GM12878 (cell line): ENCODE data around the gene CSNK2A1. TPM values are rescaled to one million over a fixed set of nuclear protein-coding genes. Genes with fewer than 3 reads are reported as not detected.
A peak's percentile ranks its signal among the peaks of the same experiment; 100 is the strongest.

Experiments
- ATAC-seq: fragments of 200-7000 bp; cut with Tn5 transposase; 3 replicates; pipeline ENCODE4 v1.9.1; 2020; ENCODE audit warnings: mild to moderate bottlenecking, moderate library complexity
- BruUV-seq: library from RNA; stranded (reverse); fragments of 400-500 nt; replicated peaks from 2 replicates; lab custom pipeline; 2021; lab: Mats Ljungman, UMichigan
- CTCF ChIA-PET: fragments of 300-600 bp; sonication (Branson Sonifier 250); formaldehyde crosslinking; extraction: SDS; loops from one replicate; lab custom pipeline; 2021; ENCODE audit warnings: inconsistent platforms; lab: Yijun Ruan, JAX
- POLR2A ChIA-PET: fragments of 350-600 bp; formaldehyde crosslinking; extraction: SDS; loops from one replicate; lab custom pipeline; 2021; ENCODE audit warnings: inconsistent platforms; lab: Charles Lee
- RAD21 ChIA-PET: fragments of 300-600 bp; sonication (Branson Sonifier 250); formaldehyde crosslinking; loops from one replicate; lab custom pipeline; 2023; ENCODE audit warnings: antibody characterized with exemption; ENCODE audit not compliant: unreplicated experiment; lab: Charles Lee
- SMC1A ChIA-PET: fragments of 300-600 bp; sonication (Branson Sonifier 250); formaldehyde crosslinking; loops from one replicate; lab custom pipeline; 2023; ENCODE audit not compliant: unreplicated experiment, uncharacterized antibody; lab: Charles Lee
- DNase-seq: peaks from one replicate; pipeline ENCODE4 v3.0.0-alpha.2; 2011; ENCODE audit warnings: low read depth, low spot score
- FAIRE-seq: peaks from 3 replicates; lab custom pipeline; 2011; peaks lifted over from hg19 to GRCh38; lab: Jason Lieb, UNC
- H2AFZ ChIP-seq: 2 replicates; pipeline ENCODE4 v1.6.0; 2011; ENCODE audit warnings: low read depth, low read length, control low read depth; ENCODE audit not compliant: control insufficient read depth
- H3K27ac ChIP-seq: 2 replicates; pipeline ENCODE4 v1.5.1; 2011; ENCODE audit warnings: control low read depth; ENCODE audit not compliant: control insufficient read depth, insufficient read depth
- H3K27me3 ChIP-seq, 2 experiments: replicated peaks in 1 of 2; 2 replicates each; pipeline versions ENCODE4 v1.6.0 to v1.6.1; 2011; ENCODE audit warnings: low read length in 1 of 2; ENCODE audit not compliant: control insufficient read depth in 2 of 2, insufficient read depth in 2 of 2
- H3K36me3 ChIP-seq, 2 experiments: 2 replicates each; pipeline ENCODE4 v1.5.1; 2011; ENCODE audit warnings: low read length in 1 of 2; ENCODE audit not compliant: control insufficient read depth in 2 of 2, insufficient read depth in 2 of 2
- H3K4me1 ChIP-seq: 2 replicates; pipeline ENCODE4 v1.6.1; 2011; ENCODE audit warnings: mild to moderate bottlenecking, low read length, moderate library complexity, mixed read lengths; ENCODE audit not compliant: control insufficient read depth, insufficient read depth
- H3K4me2 ChIP-seq: 2 replicates; pipeline ENCODE4 v1.6.0; 2011; ENCODE audit warnings: control low read depth; ENCODE audit not compliant: control insufficient read depth, insufficient read depth
- H3K4me3 ChIP-seq: fragments of 200-600 bp; sonication (generic); 2 replicates; pipeline ENCODE4 v1.5.1; 2016
- H3K79me2 ChIP-seq: 2 replicates; pipeline ENCODE4 v1.6.0; 2011; ENCODE audit warnings: low read length; ENCODE audit not compliant: control insufficient read depth, insufficient read depth
- H3K9ac ChIP-seq: 2 replicates; pipeline ENCODE4 v1.8.0; 2011; ENCODE audit warnings: low read length, control low read depth, mixed read lengths; ENCODE audit not compliant: control insufficient read depth, insufficient read depth
- H3K9me3 ChIP-seq: replicated peaks from 3 replicates; pipeline ENCODE4 v1.5.1; 2011; ENCODE audit warnings: mild to moderate bottlenecking, low read length; ENCODE audit not compliant: control insufficient read depth, insufficient read depth
- H4K20me1 ChIP-seq: 2 replicates; pipeline ENCODE4 v1.6.0; 2011; ENCODE audit not compliant: control insufficient read depth, insufficient read depth
- KLF5 ChIP-seq: fragments of 450-650 bp; IDR thresholded peaks from 2 replicates; pipeline ENCODE4 v1.6.1; 2014; ENCODE audit warnings: mild to moderate bottlenecking; ENCODE audit not compliant: partially characterized antibody
- STAT3 ChIP-seq: IDR thresholded peaks from 2 replicates; pipeline ENCODE4 v1.6.1; 2011; ENCODE audit warnings: low read depth, low read length, improper control_type of control experiment
- ZBTB4 ChIP-seq: fragments of 450-650 bp; formaldehyde crosslinking; IDR thresholded peaks from 2 replicates; pipeline ENCODE4 v1.4.0; 2022; ENCODE audit warnings: mild to moderate bottlenecking, moderate library complexity
- WGBS: methylation state at CpG from one replicate; pipeline ENCODE4 v1.1.6; 2016; ENCODE audit warnings: low lambda C conversion rate; ENCODE audit not compliant: insufficient replicate concordance, insufficient coverage; ENCODE audit errors: missing lambda C conversion rate; 5-methylcytosine and 5-hydroxymethylcytosine counted together
- in situ Hi-C: fragments of 300-500 bp; cut with MboI; formaldehyde crosslinking; loops from 9 replicates; pipeline ENCODE4 v1.14.3; 2018; ENCODE audit warnings: mixed read lengths
- intact Hi-C: fragments of 100-400 bp; cut with micrococcal nuclease; formaldehyde crosslinking; loops from one replicate; pipeline ENCODE4 v1.14.2; 2022; ENCODE audit not compliant: unreplicated experiment
- polyA plus RNA-seq, 11 experiments: library from polyadenylated mRNA; depleted of rRNA in 4 of 11; unstranded in 6 of 11; stranded (reverse) in 5 of 11; fragments of >200 nt; fragmentation: Nextera tagmentation in 4 of 11; fragmentation: Illumina TruSeq in 1 of 11; extraction: Ambion mirVana in 4 of 11; extraction: Trizol in 1 of 11; gene quantifications; 1 replicate in 1 of 11; 2 replicates in 10 of 11; pipeline versions ENCODE4 v1.2.1 to v1.2.3, GENCODE V29; 2011 to 2016; ENCODE audit warnings: inconsistent platforms in 2 of 11, missing spikeins in 2 of 11, low read depth in 1 of 11
- total RNA-seq, 4 experiments: library from RNA; depleted of rRNA in 3 of 4; stranded (reverse); fragments of >200 nt in 3 of 4; fragmentation: Illumina TruSeq in 1 of 4; extraction: Trizol in 1 of 4; gene quantifications; 2 replicates each; pipeline versions ENCODE4 v1.2.1 to v1.2.3, GENCODE V29; 2013 to 2021
- TF ChIP-seq, protein P1 (sequence below): IDR thresholded peaks from 2 replicates; pipeline ENCODE4 v1.6.1; 2011; ENCODE audit warnings: borderline replicate concordance, low read depth, mild to moderate bottlenecking, moderate library complexity, low read length; ENCODE audit not compliant: insufficient read depth, poor library complexity, severe bottlenecking

Gene CSNK2A1
- total and polyA plus RNA-seq, 10 of the 15 experiments (the other 5 are each of a cell fraction or from before 2014, with no cell fraction given): 47.6 to 199 (median 95.0) TPM

GRCh38 chr20:535958-536357, 7.6 kb downstream of the CSNK2A1 start:
- RAD21 ChIA-PET: interaction anchor here (0.8 kb wide), 1 partner anchor 39 kb away, joined by 4 read pairs; no protein-coding TSS in a partner anchor
- FAIRE-seq: no peak
- no peak for TF ChIP-seq STAT3
- no peak for TF ChIP-seq KLF5
- TF ChIP-seq, protein P1, sequence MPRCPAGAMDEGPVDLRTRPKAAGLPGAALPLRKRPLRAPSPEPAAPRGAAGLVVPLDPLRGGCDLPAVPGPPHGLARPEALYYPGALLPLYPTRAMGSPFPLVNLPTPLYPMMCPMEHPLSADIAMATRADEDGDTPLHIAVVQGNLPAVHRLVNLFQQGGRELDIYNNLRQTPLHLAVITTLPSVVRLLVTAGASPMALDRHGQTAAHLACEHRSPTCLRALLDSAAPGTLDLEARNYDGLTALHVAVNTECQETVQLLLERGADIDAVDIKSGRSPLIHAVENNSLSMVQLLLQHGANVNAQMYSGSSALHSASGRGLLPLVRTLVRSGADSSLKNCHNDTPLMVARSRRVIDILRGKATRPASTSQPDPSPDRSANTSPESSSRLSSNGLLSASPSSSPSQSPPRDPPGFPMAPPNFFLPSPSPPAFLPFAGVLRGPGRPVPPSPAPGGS: no peak
- TF ChIP-seq ZBTB4: no peak
- TF ChIP-seq, all 136 proteins: peak for 0
- Histone ChIP-seq H3K4me1 (peaks cover 22% of the 10 kb centered on the region), H3K9ac (no peak overlapping the region), H3K4me3 (no peak overlapping the region), H2AFZ (no peak overlapping the region), H3K79me2 (peaks cover 95% of the 10 kb centered on the region), H3K27me3 (no peaks in the 10 kb centered on the region), H3K9me3 (peaks cover 6% of the 10 kb centered on the region; the same call in 2 of the 3 replicates), H3K4me2 (no peak overlapping the region), H3K36me3 (peaks cover 0 to 8% of the 10 kb centered on the region in 2 experiments; a peak in 2 of 4 replicates), H4K20me1 (peaks cover 16% of the 10 kb centered on the region), H3K27ac (no peak overlapping the region)
- ATAC-seq (peak; percentile 75), DNase-seq (no peak)
- ChIA-PET CTCF (interaction anchor here (0.5 to 2.2 kb wide), 4 partner anchors 57 to 205 kb away, joined by 3 to 10 read pairs (median 3); no protein-coding TSS in a partner anchor), SMC1A (interaction anchor here (0.6 kb wide), 1 partner anchor 46 kb away, joined by 4 read pairs; no protein-coding TSS in a partner anchor), POLR2A (interaction anchor here (1.5 kb wide), 1 partner anchor 103 kb away, joined by 3 read pairs; no protein-coding TSS in a partner anchor)
- intact Hi-C loops (no loop called here), in situ Hi-C loops (no loop called here)
- no TSS peak for BruUV-seq
- 66% methylated on average over 3 of the region's 3 CpGs for WGBS
